SJSA1 (cell line): ENCODE data around the gene INMT. TPM values are rescaled to one million over a fixed set of nuclear protein-coding genes. Genes with fewer than 3 reads are reported as not detected.

ENCODE experiments used
- total RNA-seq: library from RNA; depleted of rRNA; stranded (reverse); fragments of >200 nt; shearing (Covaris generic); gene quantifications from 2 replicates; pipeline ENCODE4 v1.2.3, GENCODE V29; 2014; rRNA removed

The INMT gene
- total RNA-seq, 1 experiment from 2014 or later = 0.08 TPM

Other genes with a start within 250 kb of the INMT start
- gene GGCT, start 247.3 kb upstream of the INMT start, total RNA-seq = 77.6 and 130 TPM in 2 replicates
- gene GARS1, start 157.3 kb upstream of the INMT start, total RNA-seq = 98.9 and 213 TPM in 2 replicates
- not detected in 2 replicates for gene CRHR2, start 69.7 kb upstream of the INMT start, total RNA-seq
- gene MINDY4, start 19.3 kb downstream of the INMT start, total RNA-seq = 0.85 and 2.0 TPM in 2 replicates
- 0.18 TPM in 1 of 2 replicates, not detected in the other for gene AQP1, start 159.7 kb downstream of the INMT start, total RNA-seq
- gene GHRHR, start 211.8 kb downstream of the INMT start, total RNA-seq = not detected in 2 replicates